ENCODE measurements around the gene INSL3. TPM values are rescaled to one million over a fixed set of nuclear protein-coding genes. Genes with fewer than 3 reads are reported as not detected.
A peak's percentile ranks its signal among the peaks of the same experiment; 100 is the strongest.
"Not testable (repeated sequence)": the region's sequence is repeated elsewhere in the genome, so short reads cannot be mapped to it uniquely, and the experiment has no call there.

The INSL3 gene
- polyA plus RNA-seq, 5 donors = 0.28 TPM; not detected in 4

DNA sequence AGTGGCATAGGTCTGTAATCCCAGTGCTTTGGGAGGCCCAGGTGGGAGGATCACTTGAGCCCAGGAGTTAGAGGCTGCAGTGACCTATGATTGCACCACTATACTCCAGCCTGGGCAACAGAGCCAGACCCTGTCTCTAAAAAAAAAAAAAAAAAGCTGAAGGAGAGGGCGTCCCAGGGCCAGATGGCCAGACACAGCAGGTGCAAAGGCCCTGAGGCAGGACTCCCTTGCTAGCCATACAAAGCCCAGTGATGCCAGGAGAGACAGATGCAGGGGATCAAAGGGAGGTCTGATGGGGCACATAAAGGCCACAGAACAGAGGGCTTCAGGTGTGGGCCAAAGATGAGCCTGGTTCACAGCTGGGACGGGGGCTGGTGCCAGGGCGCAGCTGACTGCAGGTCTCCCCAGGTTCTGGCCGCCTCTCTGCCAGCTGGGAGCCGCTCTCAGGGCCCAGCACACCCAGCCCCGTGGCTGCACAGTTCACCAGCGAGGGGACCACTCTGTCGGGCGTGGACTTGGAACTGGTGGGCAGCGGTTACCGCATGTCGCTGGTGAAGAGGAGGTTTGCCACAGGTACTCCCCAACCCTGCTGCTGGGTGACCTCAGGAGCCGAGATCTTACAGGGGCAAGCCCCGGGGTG, 33.9 kb downstream of the INSL3 start:
- DNase-seq = no peak

DNA sequence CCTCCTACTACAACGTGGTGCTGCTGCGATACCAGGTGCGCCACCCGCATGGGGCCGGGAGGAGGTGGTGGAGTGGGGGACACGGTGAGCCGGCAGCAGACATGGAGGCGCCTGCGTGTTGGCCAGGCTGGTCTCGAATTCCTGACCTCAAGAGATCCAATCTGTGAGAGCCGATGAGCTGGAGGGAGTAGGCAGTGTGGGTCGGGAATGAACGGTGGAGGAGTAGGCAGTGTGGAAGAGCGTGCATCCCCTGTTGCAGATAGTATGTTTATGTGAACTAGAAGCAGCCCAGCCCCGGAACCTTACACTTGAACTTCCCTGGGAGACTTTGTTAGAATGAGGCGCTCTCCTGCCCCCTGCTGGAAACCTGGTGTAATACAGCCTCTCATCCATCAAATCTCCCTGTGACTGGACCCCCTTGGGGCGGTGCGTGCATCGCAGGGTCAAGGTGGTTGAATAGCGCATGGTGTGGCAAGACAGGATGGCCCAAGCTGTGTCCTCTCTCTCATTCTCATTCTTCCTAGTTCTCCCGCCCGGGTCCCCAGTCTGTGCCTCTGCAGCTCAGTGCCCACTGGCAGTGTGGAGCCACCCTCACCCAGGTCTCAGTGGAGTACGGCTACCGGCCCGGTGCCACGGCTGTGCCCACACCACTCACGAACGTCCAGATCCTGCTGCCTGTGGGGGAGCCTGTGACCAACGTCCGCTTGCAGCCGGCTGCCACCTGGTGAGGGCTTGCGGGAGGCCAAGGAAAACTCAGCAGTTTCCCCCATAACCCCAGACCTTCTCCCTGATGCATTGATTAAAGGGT, 36.9 kb downstream of the INSL3 start:
- peak; percentile 29 to 40 for DNase-seq

DNA sequence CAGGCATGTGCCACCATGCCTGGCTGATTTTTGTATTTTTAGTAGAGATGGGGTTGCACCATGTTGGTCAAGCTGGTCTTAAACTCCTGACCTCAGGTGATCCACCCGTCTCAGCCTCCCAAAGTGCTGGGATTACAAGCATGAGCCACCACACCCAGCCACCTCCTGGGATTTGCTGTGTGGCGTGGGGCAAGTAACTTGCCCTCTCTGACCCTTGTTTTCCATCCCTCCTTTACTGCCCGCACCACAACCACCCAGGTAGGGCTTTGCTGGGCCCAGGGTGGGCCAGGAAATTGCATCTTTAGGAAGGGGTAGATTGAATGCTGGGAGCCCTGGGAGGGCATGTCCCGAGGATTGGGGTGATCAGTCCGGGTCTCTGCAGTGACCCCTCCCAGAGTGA, 37.6 kb downstream of the INSL3 start:
- DNase-seq = not testable (repeated sequence)

DNA sequence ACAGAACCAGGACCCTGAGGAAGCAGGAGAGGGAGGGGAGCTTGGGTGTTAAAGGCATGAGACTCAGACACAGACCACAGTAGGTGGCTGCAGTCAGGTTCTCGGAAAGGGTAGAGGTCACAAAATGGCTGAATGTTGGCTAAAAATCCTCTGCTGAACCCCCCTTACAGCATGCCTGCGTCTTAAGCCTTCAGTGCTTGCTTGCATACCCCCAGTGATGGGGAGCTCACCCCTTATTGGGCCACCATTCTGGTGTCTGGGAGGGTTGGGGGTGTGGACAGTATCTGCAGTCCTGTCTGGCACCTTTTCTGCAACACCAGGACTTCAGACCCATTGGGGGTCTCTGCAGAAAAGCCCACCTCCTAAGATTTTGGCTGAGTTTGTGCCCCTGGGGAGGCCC, 40.5 kb downstream of the INSL3 start:
- no peak for DNase-seq

DNA sequence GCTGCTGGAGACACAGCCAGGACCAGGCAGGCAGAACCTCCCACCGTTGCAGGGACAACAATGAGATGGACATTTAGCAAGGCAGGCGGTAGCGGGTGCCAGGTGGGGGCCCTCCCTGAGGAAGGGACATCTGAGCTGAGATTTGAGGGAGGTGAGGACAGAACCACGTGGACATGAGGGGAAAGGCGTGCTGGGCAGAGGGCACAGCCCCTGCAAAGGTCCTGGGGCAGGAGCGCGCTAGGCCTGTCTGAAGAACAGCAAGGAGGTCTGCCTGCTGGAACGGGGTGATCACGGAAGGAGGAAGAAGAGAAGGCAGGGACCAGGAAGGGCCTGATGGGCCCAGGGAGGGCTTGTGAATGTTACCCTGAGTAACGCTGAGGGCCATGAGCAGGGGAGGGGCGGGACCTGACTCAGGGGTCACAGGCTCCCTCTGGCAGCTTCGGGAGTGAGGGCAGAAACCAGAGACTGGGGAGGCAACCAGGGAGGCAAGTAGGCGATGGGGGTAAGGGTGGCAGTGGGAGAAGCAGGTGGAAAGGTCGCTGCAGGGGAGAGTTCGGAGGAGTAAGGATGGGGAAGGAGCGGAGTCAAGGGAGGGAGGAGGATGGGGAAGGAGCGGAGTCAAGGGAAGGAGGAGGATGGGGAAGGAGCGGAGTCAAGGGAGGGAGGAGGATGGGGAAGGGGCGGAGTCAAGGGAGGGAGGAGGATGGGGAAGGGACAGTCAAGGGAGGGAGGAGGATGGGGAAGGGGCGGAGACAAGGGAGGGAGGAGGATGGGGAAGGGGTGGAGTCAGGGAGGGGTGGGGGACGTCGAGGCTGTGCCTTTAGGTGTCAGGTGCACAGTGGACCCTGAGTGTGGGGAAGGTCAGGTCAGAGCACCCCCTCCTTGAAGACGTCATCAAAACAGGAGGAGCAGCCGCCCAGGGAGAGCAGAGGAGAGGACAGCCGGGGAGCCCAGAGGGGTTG, 42.1 kb downstream of the INSL3 start:
- DNase-seq = no peak

DNA sequence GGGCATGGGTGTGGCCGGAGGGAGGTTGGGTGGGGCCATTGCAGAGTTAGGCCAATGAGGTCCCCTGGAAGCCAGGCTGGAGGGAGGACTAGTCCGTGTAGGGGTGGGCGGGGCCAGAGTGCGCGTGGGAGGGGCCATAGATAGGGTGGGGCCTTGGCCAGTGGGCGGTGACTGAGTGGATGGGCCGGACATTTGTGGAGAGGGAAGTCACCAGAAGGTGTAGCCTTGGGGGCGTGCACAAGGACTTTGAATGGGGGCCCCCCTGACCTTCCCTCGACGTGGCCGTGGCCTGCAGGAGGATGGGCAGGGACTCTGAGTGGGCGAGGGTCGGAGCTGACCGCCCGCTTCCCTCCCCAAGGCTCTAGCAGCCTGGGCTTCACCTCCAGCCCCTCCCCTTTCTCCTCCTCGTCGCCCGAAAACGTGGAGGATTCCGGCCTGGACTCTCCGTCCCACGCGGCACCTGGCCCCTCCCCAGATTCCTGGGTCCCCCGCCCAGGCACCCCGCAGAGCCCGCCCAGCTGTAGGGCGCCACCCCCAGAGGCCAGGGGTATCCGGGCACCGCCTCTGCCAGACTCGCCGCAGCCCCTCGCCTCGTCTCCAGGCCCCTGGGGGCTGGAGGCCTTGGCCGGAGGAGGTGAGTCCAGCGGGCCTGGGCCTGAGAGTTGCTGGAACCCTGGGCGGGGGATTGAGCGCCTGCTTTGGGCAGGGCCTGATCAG, 42.9 kb downstream of the INSL3 start:
- DNase-seq = no peak

DNA sequence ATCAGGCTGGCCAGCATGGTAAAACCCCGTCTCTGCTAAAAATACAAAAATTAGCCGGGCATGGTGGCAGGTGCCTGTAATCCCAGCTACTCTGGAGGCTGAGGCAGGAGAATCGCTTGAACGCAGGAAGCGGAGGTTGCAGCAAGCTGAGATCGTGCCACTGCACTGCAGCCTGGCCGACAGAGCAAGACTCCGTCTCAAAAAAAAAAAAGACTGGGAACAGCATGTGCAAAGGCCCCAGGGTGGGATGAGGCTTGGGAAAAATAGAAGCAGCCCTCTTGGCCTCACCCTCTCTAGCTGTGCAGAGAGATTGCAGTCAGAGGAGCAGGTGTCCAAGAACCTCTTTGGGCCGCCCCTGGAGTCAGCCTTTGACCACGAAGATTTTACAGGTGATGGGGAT, 43.5 kb downstream of the INSL3 start:
- not testable (repeated sequence) for DNase-seq

DNA sequence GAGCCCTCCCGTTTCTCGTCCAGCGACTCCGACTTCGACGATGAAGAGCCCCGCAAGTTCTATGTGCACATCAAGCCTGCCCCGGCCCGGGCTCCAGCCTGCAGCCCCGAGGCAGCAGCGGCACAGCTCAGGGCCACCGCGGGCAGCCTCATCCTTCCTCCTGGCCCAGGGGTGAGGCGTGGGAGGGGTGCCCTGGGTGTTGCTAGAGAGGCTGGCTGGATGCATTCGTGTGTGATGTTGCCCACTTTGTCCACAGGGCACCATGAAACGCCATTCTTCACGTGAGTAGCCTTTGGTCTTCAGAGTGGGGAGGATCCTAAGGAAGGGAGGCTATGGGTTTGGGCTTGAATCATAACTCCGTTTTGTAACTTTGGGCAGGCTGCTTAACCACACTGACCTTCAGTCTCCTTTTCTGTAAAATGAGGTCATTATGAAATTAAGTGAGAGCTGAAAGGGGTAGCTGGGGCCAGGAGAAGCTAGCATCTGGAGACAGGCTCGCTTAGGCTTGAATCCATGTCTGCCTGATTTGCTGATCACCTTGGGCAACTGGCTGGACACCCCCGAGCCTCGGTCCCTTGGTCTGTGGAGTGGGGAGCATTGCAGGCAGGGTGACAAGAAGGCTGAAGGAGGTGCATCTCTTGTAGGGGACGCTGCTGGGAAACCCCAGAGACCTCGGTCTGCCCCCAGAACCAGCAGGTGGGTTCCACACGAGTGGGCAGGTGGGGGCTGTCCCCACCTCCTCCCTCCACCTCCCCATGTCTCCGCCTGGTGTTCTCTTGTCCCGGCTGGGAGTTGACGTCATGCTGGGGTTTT, 45.1 kb downstream of the INSL3 start:
- no peak for DNase-seq

DNA sequence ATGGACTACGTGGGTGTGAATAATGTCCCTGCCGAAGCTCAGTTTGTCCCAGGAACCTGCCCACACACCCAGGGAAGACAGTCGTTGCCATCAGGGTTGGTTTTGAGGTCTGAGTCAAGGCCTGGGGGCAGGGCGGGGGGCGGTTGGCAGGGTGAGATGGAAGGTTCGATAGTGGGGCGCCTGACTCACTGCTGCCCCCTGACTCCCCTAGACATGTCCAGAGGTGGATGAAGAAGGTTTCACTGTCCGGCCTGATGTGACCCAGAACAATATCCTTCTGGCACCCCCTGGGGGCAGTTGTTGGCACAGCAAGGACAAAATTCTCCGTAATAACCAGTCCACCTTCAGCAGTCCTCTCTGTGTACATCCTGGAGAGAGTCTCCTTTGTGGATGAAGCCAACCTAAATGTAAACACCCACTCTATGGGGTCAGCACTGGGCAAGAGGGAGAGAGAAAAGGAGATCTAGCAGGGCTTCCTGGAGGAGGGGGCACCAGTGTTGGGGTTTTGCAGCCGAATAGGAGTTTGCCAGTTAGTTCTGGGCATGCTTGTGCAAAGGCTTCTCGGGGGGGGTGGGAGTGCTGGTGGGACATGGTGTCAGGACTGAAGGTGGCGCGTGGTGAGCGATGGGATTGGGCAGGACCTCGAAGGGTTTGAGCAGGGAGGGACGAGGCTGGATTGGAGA, 45.9 kb downstream of the INSL3 start:
- no peak for DNase-seq

DNA sequence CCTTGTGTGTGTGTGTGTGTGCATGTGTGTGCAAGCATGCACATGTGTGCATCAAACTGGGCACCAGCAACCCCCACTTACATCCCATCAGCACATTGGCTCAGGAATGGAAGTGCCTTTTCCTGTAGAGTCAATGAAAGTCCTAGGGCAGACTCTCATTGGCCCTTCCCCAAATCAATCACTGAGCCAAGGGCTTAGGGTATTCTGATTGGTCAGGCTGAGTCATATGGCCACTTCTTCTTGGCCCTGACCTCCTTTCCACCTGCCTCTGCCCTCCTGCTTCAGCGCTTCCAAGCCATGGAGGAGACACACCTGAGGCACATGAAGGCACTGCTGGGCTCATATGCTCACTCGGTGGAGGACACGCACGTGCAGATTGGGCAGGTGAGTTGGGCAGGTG, 49.1 kb downstream of the INSL3 start:
- no peak for DNase-seq

DNA sequence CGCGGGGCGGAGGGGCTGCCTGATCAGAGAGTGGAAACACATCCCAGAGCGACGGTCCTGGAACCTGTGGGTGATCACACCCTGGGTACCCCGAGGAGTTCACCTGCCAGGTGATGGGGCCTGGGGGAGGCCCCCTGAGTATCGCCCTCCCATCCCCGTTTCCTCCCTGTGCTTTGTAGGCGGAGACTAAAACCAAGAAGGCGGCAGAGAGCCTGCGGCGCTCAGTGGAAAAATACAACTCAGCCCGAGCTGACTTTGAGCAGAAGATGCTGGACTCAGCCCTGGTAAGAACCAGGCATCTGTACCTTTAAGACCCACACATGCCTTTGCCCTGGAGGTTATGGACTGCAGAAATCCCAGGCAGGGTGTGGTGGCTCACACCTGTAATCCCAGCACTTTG, 50.7 kb downstream of the INSL3 start:
- DNase-seq = no peak

DNA sequence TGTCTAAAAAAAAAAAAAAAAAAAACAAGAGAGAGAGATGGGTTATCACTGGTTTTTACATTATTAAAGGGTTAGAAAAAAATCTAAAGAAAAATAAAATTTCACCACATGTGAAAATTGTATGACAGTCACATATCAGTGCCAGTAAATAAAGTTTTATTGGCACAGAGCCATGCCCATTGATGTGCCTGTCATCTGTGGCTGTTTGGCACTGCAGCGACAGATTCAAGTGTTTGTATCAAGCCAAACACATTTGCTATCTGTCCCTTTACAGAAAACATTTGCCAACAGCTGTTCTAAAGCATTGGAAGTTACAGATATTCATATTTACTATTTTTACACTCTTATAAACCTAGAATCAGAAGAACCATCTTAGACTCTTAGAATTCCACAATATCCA, 53.8 kb downstream of the INSL3 start:
- no peak for DNase-seq

DNA sequence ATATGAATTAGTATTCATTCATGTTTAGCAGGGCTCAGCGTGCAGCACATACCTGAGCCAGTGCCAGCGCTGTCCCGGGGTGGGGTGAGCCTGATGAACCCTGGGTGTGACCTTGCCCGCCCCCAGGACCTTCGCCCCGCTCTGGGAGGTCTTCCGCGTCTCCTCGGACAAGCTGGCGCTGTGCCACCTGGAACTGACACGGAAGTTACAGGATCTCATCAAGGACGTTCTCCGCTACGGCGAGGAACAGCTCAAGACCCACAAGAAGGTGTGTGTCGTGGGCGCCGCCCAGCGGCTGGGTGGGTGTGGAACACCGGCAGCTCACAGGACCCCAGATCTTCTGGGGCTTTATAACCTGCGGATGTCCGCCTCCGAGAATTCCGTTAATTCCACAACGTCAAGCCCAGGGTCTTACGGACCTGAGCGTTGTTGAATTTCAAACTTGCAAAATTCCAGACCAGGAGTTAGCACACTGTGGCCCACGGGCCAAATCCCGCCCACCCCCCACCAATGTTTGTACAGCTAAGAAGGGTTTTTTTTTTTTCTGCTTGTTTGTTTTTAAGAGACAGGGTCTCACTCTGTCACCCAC, 54.7 kb downstream of the INSL3 start:
- peak; percentile 37 to 55 for DNase-seq

Other genes with a start within 250 kb of the INSL3 start
- gene UNC13A, start 133.2 kb downstream of the INSL3 start, polyA plus RNA-seq (ENCODE audit: insufficient read depth in 1 of 5, insufficient read length in 5 of 5, low replicate concordance in 1 of 5) = under 1 TPM; 0.62 to 0.86 (median 0.73) TPM
- 10 to 100 TPM; 22.2 to 41.4 (median 29.4) TPM for gene MAP1S, start 102.0 kb downstream of the INSL3 start, polyA plus RNA-seq (ENCODE audit: insufficient read depth in 1 of 5, insufficient read length in 5 of 5, low replicate concordance in 1 of 5)
- 1 to 10 TPM in 3 of 5 donors, under 1 TPM in 2; 0.46 to 1.3 (median 1.2) TPM for gene FCHO1, start 70.0 kb downstream of the INSL3 start, polyA plus RNA-seq (ENCODE audit: insufficient read depth in 1 of 5, insufficient read length in 5 of 5, low replicate concordance in 1 of 5)
- gene B3GNT3, start 26.4 kb downstream of the INSL3 start, polyA plus RNA-seq (ENCODE audit: insufficient read depth in 1 of 5, insufficient read length in 5 of 5, low replicate concordance in 1 of 5) = under 1 TPM in 2 of 5 donors, not detected in 3; 0.10 to 0.12 TPM
- 1 to 10 TPM; 1.9 to 3.4 (median 2.8) TPM for gene JAK3, start 26.5 kb upstream of the INSL3 start, polyA plus RNA-seq (ENCODE audit: insufficient read depth in 1 of 5, insufficient read length in 5 of 5, low replicate concordance in 1 of 5)
- gene RPL18A, start 38.4 kb upstream of the INSL3 start, polyA plus RNA-seq (ENCODE audit: insufficient read depth in 1 of 5, insufficient read length in 5 of 5, low replicate concordance in 1 of 5) = 1,000 to 10,000 TPM in 3 of 5 donors, 100 to 1,000 TPM in 2; 990 to 2,008 (median 1,110) TPM
- gene SLC5A5, start 50.4 kb upstream of the INSL3 start, polyA plus RNA-seq (ENCODE audit: insufficient read depth in 1 of 5, insufficient read length in 5 of 5, low replicate concordance in 1 of 5) = under 1 TPM in 4 of 5 donors, not detected in 1; 0.05 to 0.13 (median 0.08) TPM
- gene CCDC124, start 111.5 kb upstream of the INSL3 start, polyA plus RNA-seq (ENCODE audit: insufficient read depth in 1 of 5, insufficient read length in 5 of 5, low replicate concordance in 1 of 5) = 10 to 100 TPM; 36.0 to 90.2 (median 46.2) TPM
- 1 to 10 TPM; 1.5 to 2.7 (median 1.8) TPM for gene KCNN1, start 145.6 kb upstream of the INSL3 start, polyA plus RNA-seq (ENCODE audit: insufficient read depth in 1 of 5, insufficient read length in 5 of 5, low replicate concordance in 1 of 5)
- 10 to 100 TPM in 2 of 5 donors, 1 to 10 TPM in 3; 7.4 to 13.5 (median 8.8) TPM for gene ARRDC2, start 186.7 kb upstream of the INSL3 start, polyA plus RNA-seq (ENCODE audit: insufficient read depth in 1 of 5, insufficient read length in 5 of 5, low replicate concordance in 1 of 5)

All from right lung (tissue), 5 donors.